CD14-positive monocyte (primary cell): ENCODE results near the gene GRK1. TPM values are rescaled to one million over a fixed set of nuclear protein-coding genes. Genes with fewer than 3 reads are reported as not detected.
A peak's percentile ranks its signal among the peaks of the same experiment; 100 is the strongest.

Experiments used
- DNase-seq, 3 donors: peaks; one replicate each; pipeline ENCODE4 v3.0.0-alpha.2; 2011 to 2022
- H2AFZ ChIP-seq: 2 replicates; pipeline ENCODE4 v1.6.0; 2012; ENCODE audit warnings: mild to moderate bottlenecking, low read depth, low read length, inconsistent platforms; ENCODE audit not compliant: insufficient read depth, poor library complexity, severe bottlenecking
- H3K27ac ChIP-seq, 2 donors: 1 replicate in 1 of 2; 2 replicates in 1 of 2; pipeline ENCODE4 v1.5.1; 2012 to 2013; ENCODE audit warnings: low read length in 2 of 2, control low read depth in 1 of 2, inconsistent platforms in 1 of 2, low read depth in 1 of 2, mild to moderate bottlenecking in 1 of 2
- H3K27me3 ChIP-seq, 2 donors: one replicate each; pipeline versions ENCODE4 v1.6.0 to v1.6.1; 2011 to 2013; ENCODE audit warnings: low read length in 2 of 2; ENCODE audit not compliant: control insufficient read depth in 2 of 2, insufficient read depth in 2 of 2
- H3K36me3 ChIP-seq, 2 donors: replicated peaks in 1 of 2; 1 replicate in 1 of 2; 2 replicates in 1 of 2; pipeline versions ENCODE4 v1.5.1 to v1.6.1; 2012 to 2013; ENCODE audit warnings: low read length in 2 of 2, control low read depth in 1 of 2, inconsistent platforms in 1 of 2, mild to moderate bottlenecking in 1 of 2; ENCODE audit not compliant: insufficient read depth in 2 of 2, control insufficient read depth in 1 of 2
- H3K4me1 ChIP-seq, 2 donors: 1 replicate in 1 of 2; 2 replicates in 1 of 2; pipeline versions ENCODE4 v1.5.1 to v1.6.1; 2012 to 2013; ENCODE audit warnings: low read length in 2 of 2, control low read depth in 1 of 2, inconsistent platforms in 1 of 2, mild to moderate bottlenecking in 1 of 2, moderate library complexity in 1 of 2; ENCODE audit not compliant: insufficient read depth in 2 of 2, control insufficient read depth in 1 of 2
- H3K4me2 ChIP-seq: replicated peaks from 2 replicates; pipeline ENCODE3; 2012; ENCODE audit warnings: low read length, moderate library complexity, mild to moderate bottlenecking; ENCODE audit not compliant: poor library complexity, severe bottlenecking; ENCODE audit errors: extremely low read depth
- H3K4me3 ChIP-seq, 3 experiments: fragments of 200-600 bp in 1 of 3; sonication (generic) in 1 of 3; replicated peaks in 1 of 3; 1 replicate in 2 of 3; 2 replicates in 1 of 3; pipeline ENCODE4 v1.5.1; 2011 to 2013; ENCODE audit warnings: low read length in 3 of 3, mild to moderate bottlenecking in 3 of 3, control low read depth in 2 of 3, low read depth in 2 of 3, inconsistent platforms in 1 of 3, moderate library complexity in 1 of 3
- H3K79me2 ChIP-seq: 2 replicates; pipeline ENCODE4 v1.6.0; 2012; ENCODE audit warnings: mild to moderate bottlenecking, control low read depth, inconsistent platforms, low read length, moderate library complexity; ENCODE audit not compliant: insufficient read depth
- H3K9ac ChIP-seq: 2 replicates; pipeline ENCODE4 v1.6.0; 2017; ENCODE audit warnings: low read length, mild to moderate bottlenecking; ENCODE audit not compliant: insufficient read depth, poor library complexity, severe bottlenecking
- H3K9me3 ChIP-seq, 2 donors: replicated peaks in 1 of 2; 1 replicate in 1 of 2; 2 replicates in 1 of 2; pipeline versions ENCODE4 v1.5.1 to v1.6.1; 2012 to 2013; ENCODE audit warnings: low read length in 2 of 2, control low read depth in 1 of 2; ENCODE audit not compliant: control insufficient read depth in 1 of 2, insufficient read depth in 1 of 2
- H4K20me1 ChIP-seq: 2 replicates; pipeline ENCODE4 v1.6.0; 2012; ENCODE audit warnings: mild to moderate bottlenecking, low read length, control low read depth, moderate library complexity; ENCODE audit not compliant: insufficient read depth
- H3K27ac Mint-ChIP-seq, 7 donors: one replicate each; pipeline ENCODE4 v1.8.0; 2020; ENCODE audit warnings: mild to moderate bottlenecking in 7 of 7, mixed read lengths in 7 of 7, moderate library complexity in 6 of 7, inconsistent platforms in 2 of 7
- H3K27me3 Mint-ChIP-seq, 3 donors: one replicate each; pipeline ENCODE4 v1.8.0; 2021 to 2022; ENCODE audit warnings: low read depth in 3 of 3, mild to moderate bottlenecking in 3 of 3, mixed read lengths in 3 of 3, moderate library complexity in 3 of 3, inconsistent platforms in 1 of 3
- H3K36me3 Mint-ChIP-seq, 2 donors: one replicate each; pipeline ENCODE4 v1.8.0; 2020; ENCODE audit warnings: mixed read lengths in 2 of 2, inconsistent platforms in 1 of 2, mild to moderate bottlenecking in 1 of 2
- H3K4me1 Mint-ChIP-seq: one replicate; pipeline ENCODE4 v1.8.0; 2020; ENCODE audit warnings: mild to moderate bottlenecking, mixed read lengths
- H3K4me3 Mint-ChIP-seq, 2 donors: one replicate each; pipeline ENCODE4 v1.8.0; 2020; ENCODE audit warnings: mild to moderate bottlenecking in 2 of 2, mixed read lengths in 2 of 2, moderate library complexity in 1 of 2
- H3K9me3 Mint-ChIP-seq, 7 donors: one replicate each; pipeline ENCODE4 v1.8.0; 2020 to 2022; ENCODE audit warnings: mixed read lengths in 7 of 7, mild to moderate bottlenecking in 6 of 7, moderate library complexity in 6 of 7, inconsistent platforms in 2 of 7
- WGBS: methylation state at CpG from one replicate; pipeline ENCODE4 v1.1.5; 2013; ENCODE audit warnings: missing lambda C conversion rate; ENCODE audit not compliant: insufficient coverage; 5-methylcytosine and 5-hydroxymethylcytosine counted together
- intact Hi-C, 2 donors: fragments of 100-400 bp; cut with micrococcal nuclease; formaldehyde crosslinking; loops; one replicate each; pipeline versions ENCODE4 v1.15.0 to v1.15.1; 2023
- polyA plus RNA-seq, 3 donors: library from polyadenylated mRNA; depleted of rRNA in 1 of 3; unstranded in 2 of 3; stranded (reverse) in 1 of 3; fragments of 300-500 nt in 2 of 3; fragments of >200 nt in 1 of 3; fragmentation: Illumina TruSeq in 2 of 3; gene quantifications; 1 replicate in 2 of 3; 2 replicates in 1 of 3; pipeline ENCODE4 v1.2.3, GENCODE V29; 2012 to 2021
- TF ChIP-seq, protein P1 (sequence below): fragments of 200-600 bp; IDR thresholded peaks from one replicate; pipeline ENCODE4 v1.8.0; 2022; ENCODE audit warnings: antibody characterized with exemption, mild to moderate bottlenecking

Gene GRK1
- polyA plus RNA-seq, 3 donors = not detected

DNA sequence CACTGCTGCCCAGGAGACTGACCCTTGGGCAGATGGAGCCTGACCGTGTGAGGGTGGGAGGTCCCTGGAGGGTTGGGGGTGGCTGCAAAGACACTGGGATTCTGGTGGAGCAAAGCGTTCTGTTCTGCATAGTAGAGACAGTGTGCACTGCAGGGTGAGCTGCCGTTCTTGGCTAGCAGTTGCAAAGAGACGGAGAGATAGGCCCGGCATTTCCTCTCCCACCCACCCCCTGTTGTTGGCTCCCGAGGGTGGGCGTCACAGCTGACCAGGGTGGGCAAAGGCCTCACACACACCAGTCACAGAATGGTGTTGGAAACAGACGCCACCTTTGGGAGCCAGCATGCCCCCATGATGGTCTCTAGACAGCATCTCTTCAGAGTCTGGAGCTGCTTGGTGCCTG is 103.4 kb downstream of the GRK1 start:
- Histone ChIP-seq H3K9me3 (peaks cover 6 to 28% of the 10 kb centered on the region in 2 donors), H4K20me1 (no peaks in the 10 kb centered on the region), H3K27me3 (no peaks in the 10 kb centered on the region), H3K36me3 (no peaks in the 10 kb centered on the region), H3K9ac (no peak overlapping the region), H3K4me1 (peaks cover 2 to 10% of the 10 kb centered on the region in 2 donors), H3K4me3 (no peak overlapping the region), H2AFZ (no peak overlapping the region), H3K27ac (no peak overlapping the region), H3K4me2 (no peak overlapping the region), H3K79me2 (no peaks in the 10 kb centered on the region)
- no CpG with 5 or more reads among the region's 8 CpGs for WGBS
- H3K27ac Mint-ChIP-seq = peak overlapping the region in 2 of 7 donors; percentile 4 to 33
- no peak overlapping the region for H3K4me3 Mint-ChIP-seq
- peaks cover 9 to 10% (median 10%) of the 10 kb centered on the region in 3 donors for H3K27me3 Mint-ChIP-seq
- H3K9me3 Mint-ChIP-seq = peaks cover 8 to 29% (median 19%) of the 10 kb centered on the region in 7 donors
- DNase-seq = no peak
- intact Hi-C loops = no loop called here
- TF ChIP-seq, protein P1, sequence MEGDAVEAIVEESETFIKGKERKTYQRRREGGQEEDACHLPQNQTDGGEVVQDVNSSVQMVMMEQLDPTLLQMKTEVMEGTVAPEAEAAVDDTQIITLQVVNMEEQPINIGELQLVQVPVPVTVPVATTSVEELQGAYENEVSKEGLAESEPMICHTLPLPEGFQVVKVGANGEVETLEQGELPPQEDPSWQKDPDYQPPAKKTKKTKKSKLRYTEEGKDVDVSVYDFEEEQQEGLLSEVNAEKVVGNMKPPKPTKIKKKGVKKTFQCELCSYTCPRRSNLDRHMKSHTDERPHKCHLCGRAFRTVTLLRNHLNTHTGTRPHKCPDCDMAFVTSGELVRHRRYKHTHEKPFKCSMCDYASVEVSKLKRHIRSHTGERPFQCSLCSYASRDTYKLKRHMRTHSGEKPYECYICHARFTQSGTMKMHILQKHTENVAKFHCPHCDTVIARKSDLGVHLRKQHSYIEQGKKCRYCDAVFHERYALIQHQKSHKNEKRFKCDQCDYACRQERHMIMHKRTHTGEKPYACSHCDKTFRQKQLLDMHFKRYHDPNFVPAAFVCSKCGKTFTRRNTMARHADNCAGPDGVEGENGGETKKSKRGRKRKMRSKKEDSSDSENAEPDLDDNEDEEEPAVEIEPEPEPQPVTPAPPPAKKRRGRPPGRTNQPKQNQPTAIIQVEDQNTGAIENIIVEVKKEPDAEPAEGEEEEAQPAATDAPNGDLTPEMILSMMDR = no peak
- peaks cover 10% of the 10 kb centered on the region for H3K4me1 Mint-ChIP-seq
- peaks cover 0 to 6% of the 10 kb centered on the region in 2 donors for H3K36me3 Mint-ChIP-seq

GRCh38 chr13:113770937-113771336 is 103.9 kb downstream of the GRK1 start:
- no peak overlapping the region for H3K4me3 Mint-ChIP-seq
- H3K27me3 ChIP-seq = no peaks in the 10 kb centered on the region
- peaks cover 0 to 6% of the 10 kb centered on the region in 2 donors for H3K36me3 Mint-ChIP-seq
- peaks cover 9 to 10% (median 9%) of the 10 kb centered on the region in 3 donors for H3K27me3 Mint-ChIP-seq
- H3K36me3 ChIP-seq = no peaks in the 10 kb centered on the region
- no peak overlapping the region for H3K9ac ChIP-seq
- H3K27ac Mint-ChIP-seq = no peak overlapping the region
- peaks cover 6 to 32% of the 10 kb centered on the region in 2 donors for H3K9me3 ChIP-seq
- no peaks in the 10 kb centered on the region for H3K79me2 ChIP-seq
- H3K27ac ChIP-seq = no peak overlapping the region
- H4K20me1 ChIP-seq = no peaks in the 10 kb centered on the region
- H3K9me3 Mint-ChIP-seq = peaks cover 8 to 29% (median 19%) of the 10 kb centered on the region in 7 donors
- DNase-seq = no peak
- intact Hi-C loops = no loop called here
- peaks cover 10% of the 10 kb centered on the region for H3K4me1 Mint-ChIP-seq
- 100% methylated on average over 1 of the region's 5 CpGs for WGBS
- H3K4me2 ChIP-seq = no peak overlapping the region
- TF ChIP-seq, protein P1 = no peak
- no peak overlapping the region for H2AFZ ChIP-seq
- peaks cover 2 to 10% of the 10 kb centered on the region in 2 donors for H3K4me1 ChIP-seq
- no peak overlapping the region for H3K4me3 ChIP-seq
